GM19438 (cell line): ENCODE measurements around the gene NID2.

Experiments
- ATAC-seq: cut with Tn5 transposase; IDR thresholded peaks from one replicate; pipeline ENCODE4 v1.9.1; 2021; ENCODE audit warnings: low read depth; ENCODE audit not compliant: unreplicated experiment

NID2 gene

DNA sequence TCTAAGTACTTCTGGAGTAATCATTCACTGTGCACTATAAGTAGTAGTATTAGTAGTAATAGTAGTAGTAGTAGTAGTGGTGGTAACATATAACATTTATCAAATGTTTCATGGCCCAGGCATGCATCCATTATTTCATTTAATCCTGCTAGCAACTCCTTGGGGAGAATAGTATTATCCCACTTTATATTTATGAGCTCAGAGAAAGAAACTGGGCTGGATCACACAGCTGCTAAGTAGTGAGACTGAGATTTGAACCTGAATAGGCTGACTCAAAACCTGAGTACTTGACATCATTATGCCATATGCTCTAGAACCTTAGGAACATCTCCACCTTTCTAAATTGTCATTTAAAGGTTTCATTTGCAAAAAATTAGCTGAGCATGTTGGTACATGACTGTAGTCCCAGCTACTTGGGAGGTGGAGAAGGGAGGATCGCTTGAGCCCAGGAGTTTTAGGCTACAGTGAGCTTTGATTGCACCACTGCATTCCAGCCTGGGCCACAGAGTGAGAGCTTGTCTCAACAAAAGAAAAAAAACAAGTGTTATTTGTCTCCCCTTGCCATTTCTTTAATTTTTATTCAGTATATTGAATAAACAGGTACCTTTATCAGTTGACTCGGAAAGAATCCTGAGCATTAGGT is 11.4 kb upstream of the NID2 start:
- no peak for ATAC-seq

DNA sequence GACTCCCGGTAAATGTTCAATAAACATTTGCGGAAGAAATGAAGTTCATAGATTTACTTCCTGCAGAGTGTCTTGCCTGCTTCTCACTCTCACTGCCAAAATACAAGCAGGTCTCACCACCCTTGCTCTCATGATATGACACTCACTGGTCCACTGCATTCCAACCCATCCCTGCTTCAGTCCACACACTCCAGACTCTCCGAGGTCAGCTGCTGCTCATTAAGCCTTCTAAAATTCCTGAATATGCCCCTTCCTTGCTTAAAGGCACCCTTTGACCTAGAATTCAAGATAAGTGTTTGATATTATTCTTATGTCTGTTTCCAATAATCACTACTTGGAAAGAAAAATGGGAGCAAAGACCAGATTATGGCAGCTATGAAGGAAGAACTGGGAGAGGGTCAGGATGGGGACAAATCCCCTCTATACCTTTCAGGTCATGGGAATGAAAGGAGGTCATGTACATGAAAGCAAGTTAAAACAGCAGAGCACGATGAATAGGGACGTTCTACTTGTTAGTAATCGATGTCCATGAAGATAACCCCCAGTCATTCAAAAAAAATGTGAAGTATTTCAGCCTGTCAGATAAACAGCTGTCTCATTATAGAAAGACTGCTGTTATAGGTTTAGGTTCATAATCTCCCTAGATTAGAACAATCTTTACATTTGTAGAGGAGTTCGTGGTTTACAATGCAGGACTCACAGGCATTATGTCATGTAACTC is 10.5 kb upstream of the NID2 start:
- ATAC-seq = no peak

DNA sequence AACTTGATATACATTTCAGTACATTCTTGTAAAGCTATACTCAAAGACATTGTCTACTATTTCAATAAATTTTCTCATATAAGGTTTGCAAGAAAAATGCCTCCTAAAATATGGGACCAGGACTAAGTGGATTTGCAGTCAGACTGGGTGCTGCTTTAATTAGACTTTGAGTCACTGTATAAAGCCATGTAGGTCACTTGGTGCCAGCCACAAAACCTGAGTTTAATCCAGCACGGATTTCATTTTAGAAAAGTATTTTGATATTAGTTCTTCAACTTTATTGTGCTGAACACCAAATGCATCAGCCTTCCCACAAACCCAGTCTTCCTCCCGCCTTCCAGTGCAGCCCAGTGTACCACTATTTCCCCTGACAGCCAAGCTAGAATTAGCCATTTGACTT is 9.9 kb upstream of the NID2 start:
- no peak for ATAC-seq

DNA sequence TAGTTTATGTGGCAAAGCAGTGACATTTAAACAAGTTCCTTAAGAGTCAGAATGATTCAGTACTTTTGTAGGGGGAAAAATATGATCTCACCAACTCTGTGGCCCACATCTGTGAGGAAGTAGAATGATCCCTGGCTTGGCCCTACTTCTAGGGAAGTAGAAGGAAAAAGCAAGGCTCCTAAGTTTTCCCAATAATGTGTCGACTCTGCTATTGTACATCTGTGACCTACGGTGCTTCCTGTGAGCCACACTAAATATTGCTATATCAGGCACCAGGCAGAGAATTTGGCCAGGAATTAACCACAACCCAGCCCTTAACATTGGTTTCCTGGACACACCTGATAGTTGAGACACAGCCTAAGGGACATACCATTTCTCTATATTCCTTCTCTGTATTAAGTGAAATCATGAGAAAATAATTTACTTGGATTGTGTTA is 9.3 kb upstream of the NID2 start:
- no peak for ATAC-seq

DNA sequence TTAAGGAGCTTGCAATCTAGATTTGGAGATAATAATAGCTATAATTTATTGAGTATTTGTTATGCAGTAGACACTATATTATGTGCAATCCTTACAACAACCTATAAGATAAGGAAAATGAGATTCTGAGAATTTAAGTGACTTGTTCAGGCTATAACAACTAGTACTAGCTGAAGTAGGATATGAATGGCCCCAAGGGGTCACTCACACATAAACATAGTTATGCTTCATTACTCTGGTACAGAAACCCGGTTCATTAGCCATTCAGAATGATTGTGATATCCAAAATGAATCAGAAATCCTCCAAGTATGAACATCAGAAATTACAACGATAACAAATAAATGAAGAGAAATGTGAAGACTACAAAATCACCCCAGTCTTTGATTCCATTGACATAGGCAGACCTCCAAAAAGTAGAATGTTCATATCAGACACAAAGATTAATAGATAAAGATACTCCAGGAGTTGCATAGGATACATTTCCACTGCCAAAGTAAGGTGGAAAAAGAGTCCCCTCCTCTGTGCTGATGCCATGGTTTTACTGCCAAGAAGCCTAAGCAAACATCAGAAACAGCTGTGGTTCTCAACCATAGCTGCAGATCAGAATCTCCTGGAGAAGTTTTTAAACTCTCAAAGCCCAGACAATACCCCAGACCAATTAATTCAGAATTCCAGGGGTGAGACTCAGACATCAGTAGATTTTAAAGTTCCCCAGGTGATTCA is 8.6 kb upstream of the NID2 start:
- no peak for ATAC-seq

DNA sequence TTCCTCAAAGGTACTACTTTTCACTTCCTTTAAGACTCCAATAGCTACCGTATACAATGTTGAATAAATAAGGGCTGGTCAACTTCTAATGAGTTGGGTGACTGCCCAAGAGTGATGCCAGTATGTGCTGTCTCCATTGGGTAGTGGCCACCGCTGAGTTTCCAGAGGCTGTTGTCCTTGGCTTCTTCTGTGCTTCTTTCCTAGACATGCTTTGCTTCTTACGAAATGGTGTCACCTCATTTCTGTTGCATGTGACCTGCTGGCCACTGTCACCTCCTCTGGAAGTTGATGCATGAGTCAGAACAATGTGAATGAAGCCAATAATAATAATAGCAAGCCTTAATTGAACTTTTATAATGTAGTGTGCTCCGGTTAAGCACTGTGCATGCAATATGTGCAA is 7.5 kb upstream of the NID2 start:
- no peak for ATAC-seq

DNA sequence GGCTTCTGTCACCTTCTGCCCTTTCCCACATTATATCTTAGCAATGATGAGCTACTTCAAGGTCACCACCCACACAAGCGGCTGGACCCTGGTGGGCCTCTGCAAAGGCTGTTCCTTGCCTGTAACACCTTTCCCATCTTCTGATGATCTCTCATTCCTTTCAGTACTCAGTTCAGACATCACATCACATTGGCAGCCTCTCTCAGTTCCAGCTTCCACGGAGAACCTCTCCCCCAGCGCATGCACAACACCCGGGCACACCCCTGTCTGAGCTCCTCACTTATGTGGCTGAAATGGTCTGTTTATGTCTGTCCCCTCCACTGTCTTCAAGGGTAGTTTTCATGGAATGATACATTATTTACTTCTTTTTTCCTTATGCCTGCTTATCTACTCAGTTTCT is 6.5 kb upstream of the NID2 start:
- no peak for ATAC-seq

DNA sequence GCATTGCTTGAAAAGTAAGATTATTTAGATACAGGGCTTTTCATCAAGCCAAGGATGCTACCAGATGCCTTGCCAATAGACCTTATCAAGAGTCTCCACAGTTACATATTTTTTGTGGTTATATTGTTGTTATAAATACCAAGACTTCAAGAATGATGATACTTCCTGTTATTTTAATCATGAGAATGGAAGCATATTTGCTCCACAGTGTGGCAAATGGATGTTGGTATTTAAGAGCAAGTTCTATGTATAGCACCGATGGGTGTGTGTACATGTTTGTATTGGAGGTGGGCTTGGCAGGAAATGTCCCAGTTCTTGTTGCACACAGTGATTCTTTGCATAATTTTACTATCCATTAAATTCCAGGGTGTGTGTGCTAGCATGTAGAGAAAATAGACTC is 4.4 kb upstream of the NID2 start:
- ATAC-seq = no peak

DNA sequence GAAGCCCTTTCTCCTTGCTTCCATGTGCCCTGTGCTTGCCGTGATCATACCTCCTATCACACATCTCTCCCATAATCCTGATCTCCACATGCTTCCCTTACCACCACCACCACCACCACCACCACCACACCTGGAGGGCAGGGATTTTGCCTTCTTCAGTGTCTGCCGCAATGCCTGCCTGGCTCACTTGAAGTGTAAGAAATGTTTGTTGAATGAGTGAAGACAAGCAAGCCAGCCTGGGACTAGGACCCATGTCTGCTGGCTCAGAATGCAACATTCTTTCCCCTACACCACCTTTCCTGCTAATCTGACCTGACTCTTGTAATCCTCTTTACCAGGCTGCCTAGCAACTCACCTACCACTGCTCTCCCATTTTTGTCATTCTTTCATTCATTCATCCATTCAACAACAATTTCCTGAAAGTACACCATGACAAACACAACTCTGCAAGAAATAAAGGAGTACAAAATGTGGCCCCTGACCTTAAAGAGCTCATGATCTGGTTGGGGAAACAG is 3.5 kb upstream of the NID2 start:
- ATAC-seq = no peak

DNA sequence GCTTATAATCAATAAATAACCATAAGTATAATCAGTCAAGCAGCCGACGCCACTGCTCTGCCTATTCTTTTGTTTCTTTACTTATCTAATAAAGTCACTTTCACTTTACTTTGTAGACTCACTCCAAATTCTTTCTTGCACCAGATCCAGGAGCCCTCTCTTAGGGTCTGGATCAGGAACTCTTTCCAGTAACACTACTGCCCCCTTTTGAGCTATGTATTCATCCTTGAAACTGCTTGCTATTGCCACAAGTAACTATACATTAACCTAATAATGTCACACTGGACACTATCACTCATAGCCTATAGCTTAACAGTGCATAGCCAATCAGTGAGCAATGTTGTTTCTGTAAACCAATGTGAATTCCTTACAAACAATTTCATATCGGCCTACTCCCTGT is 2.8 kb upstream of the NID2 start:
- ATAC-seq = no peak

DNA sequence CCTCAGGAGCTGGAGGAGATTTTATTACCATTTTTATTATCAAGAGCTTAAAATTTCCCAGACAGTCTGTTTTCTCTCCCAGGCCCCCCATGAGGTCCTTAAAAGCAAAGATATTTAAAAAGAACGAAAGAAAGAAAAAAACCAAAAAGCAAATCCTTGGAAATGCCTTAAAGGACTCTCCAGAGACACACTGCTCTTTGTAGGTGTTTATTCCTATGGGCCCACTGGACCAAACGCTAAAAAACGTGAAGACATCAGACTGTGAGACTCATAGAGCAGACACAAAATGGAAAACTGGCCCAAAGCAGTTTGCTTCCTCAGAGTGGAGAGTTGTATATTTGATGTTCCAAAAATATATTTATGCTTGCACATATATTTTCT is 1.2 kb upstream of the NID2 start:
- no peak for ATAC-seq

DNA sequence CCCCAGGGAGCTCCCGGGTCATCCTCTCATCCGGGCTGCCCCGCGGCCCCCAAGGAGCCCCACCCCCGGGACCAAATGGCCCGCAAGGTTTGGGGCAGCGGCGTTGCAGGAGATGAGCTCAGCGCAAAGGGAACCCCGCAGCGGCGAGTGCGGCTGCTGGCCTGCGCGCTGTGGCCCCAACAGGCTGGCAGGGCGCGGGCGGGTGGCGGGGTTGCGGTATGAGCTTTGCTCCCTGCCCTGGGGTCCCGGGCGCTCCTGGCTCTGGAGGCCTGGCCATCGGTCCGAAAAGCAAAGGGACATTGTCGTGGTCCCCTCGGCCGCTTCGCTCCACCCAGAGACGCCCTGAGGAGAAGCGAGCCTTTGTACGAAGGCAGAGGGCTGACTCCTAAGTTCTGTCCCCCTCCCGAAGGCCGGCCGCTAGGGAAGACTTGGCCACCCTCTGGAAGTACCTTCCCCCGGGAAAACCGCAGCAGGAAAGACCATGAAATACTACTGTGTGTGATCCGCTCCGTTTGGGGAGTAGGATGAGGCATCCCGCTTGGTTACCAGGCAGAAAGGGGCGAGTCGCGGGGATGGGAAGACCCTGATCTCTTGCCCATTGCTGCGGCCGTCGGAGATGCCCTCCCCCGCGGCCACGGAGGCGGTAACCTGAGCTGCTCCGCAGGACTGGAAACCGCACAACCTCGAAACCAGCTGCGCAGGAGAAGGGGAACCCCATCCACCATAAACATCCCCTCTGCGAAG is 620 bp upstream of the NID2 start:
- ATAC-seq = no peak

DNA sequence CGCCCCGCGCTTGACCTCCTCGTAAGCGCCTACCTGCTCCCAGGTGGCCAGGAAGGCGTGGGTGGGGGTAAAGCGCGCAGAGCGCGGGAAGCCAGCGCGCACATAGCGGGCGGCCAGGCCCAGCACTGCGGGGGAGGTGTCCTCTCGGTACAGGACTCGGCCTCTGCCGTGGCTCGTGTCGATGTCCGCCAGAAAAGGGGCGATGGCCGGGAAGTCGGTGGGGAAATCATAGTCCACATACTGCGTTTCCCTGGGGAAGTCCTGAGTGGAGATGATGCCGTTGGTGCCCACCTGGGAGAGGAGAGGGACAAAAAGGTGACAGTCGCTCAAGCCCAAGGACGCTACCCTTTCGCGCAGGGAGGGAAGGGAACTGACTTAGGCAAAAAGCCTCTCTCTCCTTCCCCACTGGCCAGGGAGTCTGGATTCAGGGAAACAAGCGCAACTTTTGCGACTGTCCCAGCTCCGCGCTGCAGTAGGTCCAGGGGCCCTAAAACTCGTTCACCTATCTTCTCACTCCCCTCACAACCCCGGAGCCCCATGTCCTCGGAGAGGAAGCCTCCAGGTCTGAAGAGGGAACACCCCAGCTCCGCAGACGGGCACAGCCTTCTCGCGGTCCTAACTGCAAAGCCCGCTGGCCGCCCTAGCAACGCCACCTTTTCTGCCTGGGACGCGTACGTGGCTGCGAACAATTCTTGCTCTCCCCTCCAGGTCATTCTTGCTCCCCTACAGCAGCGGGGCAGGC is 815 bp downstream of the NID2 start:
- no peak for ATAC-seq

DNA sequence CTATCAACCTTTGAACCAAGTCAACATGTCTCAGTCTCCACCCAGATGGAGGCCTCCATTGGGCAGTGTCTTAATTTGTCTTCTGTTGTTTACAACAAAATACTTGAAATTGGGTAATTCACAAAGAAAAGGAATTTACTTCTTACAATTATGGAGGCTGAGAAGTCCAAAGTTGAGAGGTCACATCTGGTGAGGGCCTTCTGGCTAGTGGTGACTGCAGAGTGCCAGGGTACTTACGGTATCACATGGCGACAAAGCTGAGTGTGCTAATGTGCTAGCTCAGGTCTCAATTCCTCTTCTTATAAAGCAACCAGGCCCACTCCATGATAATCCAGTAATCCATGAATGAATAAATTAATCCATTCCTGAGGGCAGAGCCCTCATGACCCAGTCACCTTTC is 4.7 kb downstream of the NID2 start:
- no peak for ATAC-seq

DNA sequence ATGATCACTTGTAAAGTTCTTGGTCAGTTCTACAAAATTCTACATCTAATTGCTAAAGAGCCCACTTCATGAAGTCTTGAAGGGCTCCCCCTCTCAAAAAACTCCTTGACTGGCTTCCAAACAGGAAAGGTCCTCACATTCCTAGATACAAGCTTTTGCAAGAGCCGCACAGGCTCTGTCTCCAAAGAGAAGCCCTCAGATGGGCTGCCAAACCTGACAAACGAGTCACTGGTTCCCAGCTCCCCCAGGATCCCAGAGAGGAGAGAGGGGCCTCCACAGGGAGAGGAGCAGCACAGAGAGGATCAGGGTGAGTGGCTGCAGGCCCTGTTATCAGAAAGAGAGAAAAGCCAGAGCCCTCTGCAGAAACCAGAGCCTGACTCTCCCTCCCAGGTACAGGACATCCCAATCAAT is 5.8 kb downstream of the NID2 start:
- no peak for ATAC-seq

DNA sequence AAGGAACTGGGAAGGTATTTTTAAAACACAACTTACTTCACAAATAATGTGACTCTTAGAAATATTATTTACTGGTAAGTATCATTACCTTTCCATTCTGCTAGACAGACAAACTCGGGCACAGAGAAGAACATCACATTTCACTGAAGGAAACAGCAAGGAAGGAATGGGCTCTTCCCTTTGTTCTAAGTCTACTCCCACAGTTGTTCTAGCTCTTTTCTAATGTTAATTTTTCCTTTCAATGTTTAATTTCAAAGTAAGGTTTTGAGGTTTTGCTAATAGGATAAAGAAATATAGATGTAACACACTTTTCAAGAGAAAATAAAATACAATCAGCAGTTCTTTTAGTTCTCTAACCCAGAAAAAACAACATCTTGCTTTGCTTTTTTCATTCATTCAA is 7.0 kb downstream of the NID2 start:
- ATAC-seq = no peak

DNA sequence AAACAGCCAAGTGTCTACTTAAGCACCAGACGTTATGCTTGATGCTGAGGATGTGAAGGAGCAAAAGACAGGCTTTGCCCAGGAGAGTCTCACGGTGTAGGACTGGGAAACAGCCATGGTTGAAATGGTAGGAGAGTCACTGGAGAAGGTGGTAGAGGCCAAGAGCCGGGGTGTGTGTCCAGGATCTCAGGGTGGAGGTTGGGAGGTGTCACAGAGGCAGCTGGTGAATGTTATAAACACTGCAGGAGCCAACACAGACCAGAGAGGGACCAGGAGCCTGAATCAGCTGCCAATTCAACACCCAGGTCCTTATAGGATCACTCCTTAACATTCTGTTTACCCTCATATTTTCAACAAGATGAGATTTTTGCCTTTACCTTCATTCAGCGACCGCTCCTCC is 7.5 kb downstream of the NID2 start:
- ATAC-seq = no peak

DNA sequence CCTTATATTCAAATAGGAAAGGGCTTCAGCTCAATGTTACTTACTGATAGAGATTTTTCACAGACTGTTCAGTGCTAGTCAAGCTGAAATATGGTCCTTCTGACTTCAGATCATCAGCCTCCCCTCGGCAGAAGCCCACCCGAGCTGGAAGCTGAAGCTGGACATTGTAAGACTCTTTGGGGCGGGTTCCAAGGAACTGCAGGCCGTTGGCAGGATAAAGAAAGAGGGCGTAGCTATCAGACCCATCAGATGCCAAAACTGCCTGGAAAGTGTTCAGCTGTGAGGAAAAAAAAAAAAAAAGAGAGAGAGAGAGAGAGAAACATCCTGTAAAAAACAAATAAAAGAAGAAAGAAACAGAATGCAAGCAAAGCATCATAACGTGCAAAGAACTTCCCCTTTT is 8.8 kb downstream of the NID2 start:
- ATAC-seq = no peak

DNA sequence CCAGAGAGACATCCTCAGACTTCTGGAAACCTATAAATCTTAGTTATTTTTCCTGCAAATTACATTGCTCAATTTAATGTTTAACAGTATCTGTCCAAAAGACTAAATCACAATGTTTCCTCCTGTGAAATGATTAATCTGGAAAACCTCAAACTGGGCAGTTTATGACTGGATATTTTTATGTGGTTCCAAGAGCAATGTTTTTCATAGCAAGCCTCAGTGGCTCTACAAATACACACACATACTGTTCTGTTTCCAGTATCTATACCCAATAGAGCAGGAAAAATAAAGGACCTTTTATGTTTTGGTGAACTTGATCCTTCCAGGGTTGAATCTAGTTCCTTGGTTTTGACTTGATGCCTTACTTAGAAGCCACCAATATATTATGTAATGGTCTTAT is 9.2 kb downstream of the NID2 start:
- no peak for ATAC-seq

DNA sequence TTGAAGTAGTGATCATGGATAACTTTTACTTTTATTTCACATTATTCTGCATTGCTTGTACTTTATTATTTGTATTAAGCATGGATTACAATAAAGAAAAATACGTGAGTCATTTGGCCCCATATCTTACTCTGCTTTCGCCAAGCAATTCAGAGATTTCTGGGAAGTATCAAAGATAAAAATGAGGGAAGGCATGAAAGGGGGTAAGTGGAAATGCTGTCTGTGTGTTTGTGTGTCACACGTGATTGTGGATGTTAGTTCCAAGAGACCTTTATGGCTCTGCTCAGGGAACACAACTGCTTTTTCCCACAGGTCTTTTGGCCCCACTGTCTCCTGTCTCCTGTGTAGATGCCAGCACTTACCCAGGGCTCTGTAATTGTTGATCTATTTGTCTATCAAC is 10.5 kb downstream of the NID2 start:
- ATAC-seq = no peak
